Kidney tubule cell (primary cell): ENCODE results near the gene COL24A1.
"Not testable (repeated sequence)": the region's sequence is repeated elsewhere in the genome, so short reads cannot be mapped to it uniquely, and the experiment has no call there.

ENCODE experiments used
- DNase-seq: peaks from one replicate; pipeline ENCODE4 v3.0.0-alpha.2; 2018; ENCODE audit warnings: low spot score

COL24A1 gene

GRCh38 chr1:85888921-85889320, 267.7 kb downstream of the COL24A1 start:
- DNase-seq: no peak

GRCh38 chr1:85884372-85885035, 272.1 kb downstream of the COL24A1 start:
- peak; percentile 59 for DNase-seq

DNA sequence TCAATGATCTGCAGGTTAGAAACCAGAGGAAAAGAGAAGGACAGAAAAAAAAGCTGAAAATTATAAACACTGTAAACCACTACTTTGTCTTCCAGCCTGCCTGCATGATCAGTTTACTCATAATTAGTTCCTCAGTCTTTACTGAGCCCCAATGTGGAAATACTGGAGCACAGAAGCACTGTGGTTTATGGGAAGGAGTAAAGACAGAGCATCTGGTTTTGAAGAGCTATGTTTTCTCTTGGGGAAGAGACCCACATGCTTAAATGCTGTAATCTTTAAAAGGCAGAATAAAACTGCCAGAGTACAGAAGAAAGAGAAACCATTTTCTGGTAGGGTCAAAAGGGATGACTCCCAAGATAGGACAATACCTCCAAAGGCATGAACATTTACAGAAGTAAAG, 289.4 kb downstream of the COL24A1 start:
- no peak for DNase-seq

DNA sequence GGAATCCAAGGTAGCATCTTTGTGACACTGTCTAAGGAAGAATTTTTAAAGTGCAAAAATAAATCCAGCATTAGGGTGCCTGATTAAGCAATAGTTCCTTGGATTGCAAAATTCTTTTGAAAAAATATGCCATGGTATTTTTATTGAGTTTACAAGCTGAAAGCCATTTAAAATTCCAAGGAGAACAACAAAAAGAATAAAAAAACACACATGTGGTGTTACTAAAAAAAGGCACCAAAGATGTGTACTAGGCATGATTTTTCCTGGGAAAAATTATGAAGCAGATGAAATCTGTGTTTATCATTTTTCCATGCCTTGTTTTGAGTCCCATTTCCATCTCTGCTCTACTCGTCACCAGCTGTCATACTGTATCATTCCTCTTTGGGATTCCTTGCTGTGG, 291.4 kb downstream of the COL24A1 start:
- DNase-seq: no peak

DNA sequence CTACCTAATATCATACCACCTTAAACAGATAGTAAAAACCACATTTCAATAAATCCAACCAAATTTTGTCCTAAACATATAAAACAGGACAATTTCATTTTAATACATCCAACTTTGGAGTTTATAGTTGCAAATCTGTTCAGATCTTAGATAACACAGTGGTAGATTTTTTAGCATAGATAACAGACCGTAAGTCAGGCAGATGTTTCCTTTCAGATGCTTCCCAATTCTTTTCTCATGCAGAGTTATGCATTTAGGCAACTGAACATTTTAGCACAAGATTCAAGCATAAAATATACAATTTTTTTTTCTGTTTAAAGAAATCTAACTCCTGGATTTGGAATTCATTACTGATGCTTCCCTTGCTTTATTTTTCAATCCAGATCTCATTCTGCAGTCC, 291.8 kb downstream of the COL24A1 start:
- DNase-seq: no peak

- not testable (repeated sequence) for DNase-seq
Observed at GRCh38 chr1:85863639-85864038, 292.9 kb downstream of the COL24A1 start.

DNA sequence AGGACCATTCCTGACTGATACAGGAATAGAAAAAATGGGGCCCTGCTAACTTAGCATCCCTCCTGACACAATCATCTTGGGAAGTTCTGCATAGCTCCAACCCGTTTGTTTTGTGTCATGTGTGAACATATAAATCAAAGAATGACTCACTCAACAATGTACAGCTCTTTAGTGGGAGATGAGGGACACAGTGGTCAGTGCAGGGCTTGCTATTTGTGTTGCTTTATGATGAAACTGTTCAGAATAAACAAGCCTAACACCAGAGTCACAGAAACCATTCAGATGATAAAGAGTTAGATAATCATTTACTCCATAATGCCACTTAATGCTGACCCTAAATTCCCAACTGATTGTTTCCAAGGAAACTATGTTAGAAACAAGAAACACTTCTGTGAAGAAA, 294.1 kb downstream of the COL24A1 start:
- peak; percentile 25 for DNase-seq

GRCh38 chr1:85857991-85858390, 298.6 kb downstream of the COL24A1 start:
- no peak for DNase-seq

GRCh38 chr1:85850238-85850637, 306.3 kb downstream of the COL24A1 start:
- DNase-seq: peak; percentile 97

DNA sequence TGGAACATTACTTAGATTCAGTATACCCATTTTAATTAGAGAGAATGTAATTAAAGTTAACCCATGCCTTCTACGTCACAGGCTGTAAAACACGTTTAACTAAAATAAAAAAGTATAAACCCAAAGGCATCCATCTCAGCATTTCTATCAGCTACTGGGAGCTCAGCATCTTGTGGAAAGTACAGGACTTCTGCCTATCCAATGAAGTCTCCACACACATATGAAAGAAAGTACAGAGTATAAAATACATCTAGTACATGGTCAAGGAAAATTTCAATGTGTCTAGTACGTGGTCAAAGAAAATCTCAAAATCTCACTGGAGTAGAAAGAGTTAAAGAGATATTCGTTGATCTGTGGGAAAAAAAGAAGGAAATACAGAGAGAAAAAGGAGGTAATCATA, 306.9 kb downstream of the COL24A1 start:
- DNase-seq: no peak

- DNase-seq: no peak
Observed at GRCh38 chr1:85847356-85847755, 309.2 kb downstream of the COL24A1 start.

GRCh38 chr1:85846706-85847105, 309.9 kb downstream of the COL24A1 start:
- no peak for DNase-seq

DNA sequence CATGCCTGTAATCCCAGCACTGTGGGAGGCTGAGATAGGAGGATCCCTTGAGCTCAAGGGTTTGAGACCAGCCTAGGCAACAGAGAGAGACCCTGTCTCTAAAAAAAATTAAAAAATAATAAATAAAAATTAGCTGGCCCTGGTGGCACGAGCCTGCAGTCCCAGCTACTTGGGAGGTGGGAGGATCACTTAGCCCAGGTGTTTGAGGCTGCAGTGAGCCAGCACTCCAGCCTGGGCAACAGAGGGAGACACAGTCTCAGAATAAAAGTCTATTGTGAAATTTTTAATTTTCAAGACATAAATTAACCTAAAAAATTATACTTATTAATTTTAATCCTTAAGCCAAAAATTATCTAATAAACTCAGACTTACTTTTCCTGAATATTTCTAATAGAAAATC, 317.1 kb downstream of the COL24A1 start:
- DNase-seq: no peak

DNA sequence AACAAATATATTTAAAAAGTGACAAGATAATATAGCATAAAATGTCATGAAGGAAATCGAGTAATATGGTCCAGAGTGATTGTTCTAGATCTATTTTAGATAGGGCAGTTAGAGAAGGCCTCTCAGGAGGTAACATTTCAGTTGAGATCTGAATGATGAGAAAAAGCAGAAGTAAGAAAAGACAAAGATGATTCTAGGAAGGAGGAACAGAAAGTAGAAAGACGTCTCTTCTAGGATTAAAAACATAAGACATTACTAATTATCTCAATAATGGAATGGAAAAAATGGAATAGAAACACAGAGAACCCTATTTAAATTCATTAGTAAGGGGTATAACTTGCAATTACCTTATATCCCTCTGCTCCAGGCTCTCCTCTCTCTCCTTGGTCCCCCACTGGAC, 318.3 kb downstream of the COL24A1 start:
- DNase-seq: no peak

- peak; percentile 48 for DNase-seq
Observed at GRCh38 chr1:85836736-85837135, 319.8 kb downstream of the COL24A1 start.

GRCh38 chr1:85833165-85833564, 323.4 kb downstream of the COL24A1 start:
- DNase-seq: not testable (repeated sequence)

GRCh38 chr1:85830837-85831236, 325.7 kb downstream of the COL24A1 start:
- DNase-seq: no peak

DNA sequence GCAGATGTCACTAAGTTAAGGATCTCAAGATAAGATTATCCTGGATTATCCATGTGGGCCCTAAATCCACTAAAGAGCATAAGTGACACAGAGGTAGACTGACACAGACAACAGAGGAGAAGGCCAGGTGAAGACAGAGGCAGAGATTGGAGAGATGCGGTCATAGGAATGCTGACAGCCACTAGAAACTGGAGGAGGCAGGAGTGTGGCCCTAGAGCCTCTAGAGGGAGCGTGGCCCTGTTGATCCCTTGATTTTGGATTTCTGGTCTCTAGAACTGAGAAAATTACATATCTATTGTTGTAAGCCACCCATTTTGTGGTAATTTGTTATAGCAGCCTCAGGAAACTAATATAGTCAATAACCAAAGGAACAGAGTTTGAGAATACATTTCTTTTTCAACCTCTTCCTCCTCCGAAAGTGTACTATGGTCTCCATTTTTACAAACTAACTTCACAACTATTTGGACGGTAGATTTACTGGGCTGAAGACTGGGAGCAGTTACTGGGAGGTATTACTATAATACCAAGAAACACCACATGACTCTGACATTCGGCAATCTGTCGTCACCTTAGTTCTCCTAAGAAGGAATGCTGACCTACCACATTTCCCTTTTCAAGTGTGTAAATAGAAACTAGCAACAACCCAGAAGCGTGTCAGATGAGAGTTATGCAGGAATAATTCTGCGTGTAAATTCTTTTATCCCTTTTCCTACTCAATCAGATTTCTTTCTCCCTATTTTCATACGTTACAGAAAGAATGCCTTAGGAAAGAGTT, 332.3 kb downstream of the COL24A1 start:
- peak; percentile 27 for DNase-seq

- no peak for DNase-seq
Observed at GRCh38 chr1:85822696-85823095, 333.9 kb downstream of the COL24A1 start.

DNA sequence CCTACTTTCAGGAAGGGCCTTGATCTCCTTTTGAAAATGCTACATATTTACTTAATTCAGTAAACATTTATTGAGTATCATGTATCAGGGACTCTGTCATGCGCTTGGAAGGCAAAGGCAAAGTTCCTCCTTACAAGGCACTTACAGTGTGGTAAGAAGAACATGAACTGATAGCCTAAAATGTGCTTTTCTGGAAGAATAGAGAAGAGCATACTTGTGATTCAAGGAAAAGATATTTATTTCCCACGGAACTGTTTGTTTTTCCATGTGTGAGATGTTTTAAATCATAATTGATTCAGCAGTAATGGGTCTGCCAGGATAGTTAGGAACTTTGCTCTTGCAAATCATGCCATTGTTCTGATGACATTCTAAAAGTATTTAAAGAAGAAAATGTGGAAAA, 338.2 kb downstream of the COL24A1 start:
- peak; percentile 14 for DNase-seq

- no peak for DNase-seq
Observed at GRCh38 chr1:85816606-85817005, 340.0 kb downstream of the COL24A1 start.

GRCh38 chr1:85815906-85816305, 340.7 kb downstream of the COL24A1 start:
- no peak for DNase-seq

GRCh38 chr1:85806236-85806965, 350.2 kb downstream of the COL24A1 start:
- DNase-seq: no peak
